HepG2 (cell line): Measurements from ENCODE around the gene PAIP1. TPM values are rescaled to one million over a fixed set of nuclear protein-coding genes. Genes with fewer than 3 reads are reported as not detected.

Source experiments
- ATAC-seq: fragments of 200-7000 bp; cut with Tn5 transposase; 3 replicates; pipeline ENCODE4 v1.9.1; 2020; ENCODE audit warnings: mild to moderate bottlenecking, moderate library complexity
- BruUV-seq: library from RNA; stranded (reverse); fragments of 400-500 nt; replicated peaks from 2 replicates; lab custom pipeline; 2021; lab: Mats Ljungman, UMichigan
- CTCF ChIA-PET: fragments of 300-600 bp; formaldehyde crosslinking; extraction: SDS; loops from one replicate; lab custom pipeline; 2021; ENCODE audit warnings: low total read pairs, inconsistent platforms, low intra/inter-chr PET ratio; lab: Yijun Ruan, JAX
- POLR2A ChIA-PET: fragments of 350-600 bp; sonication (Branson Sonifier 250); formaldehyde crosslinking; loops from one replicate; lab custom pipeline; 2020; ENCODE audit warnings: antibody characterized with exemption, inconsistent platforms; lab: Yijun Ruan, JAX
- DNase-seq: peaks from one replicate; pipeline ENCODE4 v3.0.0-alpha.2; 2015; ENCODE audit warnings: low spot score
- FAIRE-seq: peaks from 3 replicates; lab custom pipeline; 2011; peaks lifted over from hg19 to GRCh38; lab: Jason Lieb, UNC
- H2AFZ ChIP-seq: one replicate; pipeline ENCODE4 v1.6.1; 2011; ENCODE audit warnings: low read length, inconsistent platforms
- H3K27ac ChIP-seq: fragments of 300-600 bp; 3 replicates; pipeline ENCODE4 v1.8.0; 2011; ENCODE audit warnings: mixed run types, mild to moderate bottlenecking, mixed read lengths, low read length, inconsistent platforms; ENCODE audit not compliant: insufficient read depth; ENCODE audit errors: extremely low read length
- H3K27me3 ChIP-seq, 2 experiments: fragments of 200-600 bp in 1 of 2; 2 replicates in 1 of 2; 3 replicates in 1 of 2; pipeline versions ENCODE4 v1.6.0 to v1.8.0; 2011; ENCODE audit warnings: low read length in 2 of 2, mild to moderate bottlenecking in 2 of 2, moderate library complexity in 2 of 2, inconsistent platforms in 1 of 2; ENCODE audit not compliant: insufficient read depth in 2 of 2, control insufficient read depth in 1 of 2
- H3K36me3 ChIP-seq, 2 experiments: fragments of 200-600 bp in 1 of 2; replicated peaks in 1 of 2; 2 replicates in 1 of 2; 3 replicates in 1 of 2; pipeline versions ENCODE4 v1.5.1 to v1.8.0; 2011; ENCODE audit warnings: low read length in 2 of 2, inconsistent platforms in 1 of 2; ENCODE audit not compliant: insufficient read depth in 2 of 2, control insufficient read depth in 1 of 2
- H3K4me1 ChIP-seq: 2 replicates; pipeline ENCODE4 v1.5.1; 2012; ENCODE audit warnings: low read length, inconsistent platforms; ENCODE audit not compliant: insufficient read depth
- H3K4me2 ChIP-seq: 2 replicates; pipeline ENCODE4 v1.6.0; 2011; ENCODE audit warnings: low read depth, low read length, inconsistent platforms
- H3K4me3 ChIP-seq, 3 experiments: fragments of 200-600 bp in 1 of 3; sonication (generic), shearing (Covaris generic) in 1 of 3; replicated peaks in 1 of 3; 2 replicates each; pipeline ENCODE4 v1.5.1; 2011 to 2016; ENCODE audit warnings: low read length in 3 of 3, inconsistent platforms in 2 of 3, low read depth in 2 of 3, mild to moderate bottlenecking in 2 of 3, control low read depth in 1 of 3, mixed read lengths in 1 of 3; ENCODE audit not compliant: insufficient read depth in 1 of 3
- H3K79me2 ChIP-seq: one replicate; pipeline ENCODE4 v1.6.1; 2011; ENCODE audit warnings: low read length, inconsistent platforms; ENCODE audit not compliant: insufficient read depth
- H3K9ac ChIP-seq: 2 replicates; pipeline ENCODE4 v1.6.0; 2011; ENCODE audit warnings: mild to moderate bottlenecking, low read depth, low read length, inconsistent platforms; ENCODE audit not compliant: insufficient read depth
- H3K9me3 ChIP-seq: 2 replicates; pipeline ENCODE4 v1.5.1; 2012; ENCODE audit warnings: mild to moderate bottlenecking, low read length
- H4K20me1 ChIP-seq: 2 replicates; pipeline ENCODE4 v1.6.0; 2011; ENCODE audit warnings: inconsistent platforms, mild to moderate bottlenecking, low read length, moderate library complexity; ENCODE audit not compliant: insufficient read depth
- CHD4 ChIP-seq: fragments of 200-600 bp; sonication (generic); IDR thresholded peaks from 2 replicates; pipeline ENCODE4 v1.7.0; 2017; ENCODE audit warnings: mild to moderate bottlenecking, low read length, borderline replicate concordance
- HHEX ChIP-seq: IDR thresholded peaks from 2 replicates; pipeline ENCODE4 v1.6.1; 2016; ENCODE audit warnings: control low read depth
- KDM6A ChIP-seq: IDR thresholded peaks from 2 replicates; pipeline ENCODE4 v1.6.1; 2016; ENCODE audit warnings: low read depth
- MATR3 ChIP-seq: sonication (generic); formaldehyde crosslinking; IDR thresholded peaks from 2 replicates; pipeline ENCODE4 v1.4.0; 2020; ENCODE audit warnings: missing genetic modification reagents
- NPAS2 ChIP-seq: sonication (generic); formaldehyde crosslinking; IDR thresholded peaks from 2 replicates; pipeline ENCODE4 v1.8.0; 2022; ENCODE audit warnings: mild to moderate bottlenecking, missing genetic modification reagents, borderline replicate concordance
- RARG ChIP-seq: sonication (generic); formaldehyde crosslinking; IDR thresholded peaks from 2 replicates; pipeline ENCODE4 v1.4.0; 2020; ENCODE audit warnings: low read depth, mild to moderate bottlenecking, missing genetic modification reagents
- ZNF253 ChIP-seq: sonication (generic); formaldehyde crosslinking; IDR thresholded peaks from 2 replicates; pipeline ENCODE4 v1.8.0; 2022; ENCODE audit warnings: mild to moderate bottlenecking, missing genetic modification reagents, borderline replicate concordance
- ZNF44 ChIP-seq: sonication (generic); formaldehyde crosslinking; IDR thresholded peaks from 2 replicates; pipeline ENCODE4 v1.5.1; 2020; ENCODE audit warnings: mild to moderate bottlenecking, missing genetic modification reagents
- ZNF761 ChIP-seq: sonication (generic); formaldehyde crosslinking; conservative IDR thresholded peaks from 2 replicates; pipeline ENCODE4 v1.4.0; 2020; ENCODE audit warnings: mild to moderate bottlenecking, missing genetic modification reagents
- WGBS: methylation state at CpG from one replicate; pipeline ENCODE4 v1.1.6; 2017; ENCODE audit warnings: low lambda C conversion rate; 5-methylcytosine and 5-hydroxymethylcytosine counted together
- in situ Hi-C: cut with HindIII; loops from 2 replicates; pipeline ENCODE4 v1.10.0; 2017; ENCODE audit warnings: low pct_unique_long_range_greater_than_20kb; ENCODE audit not compliant: extremely low pct_ligation_motif_present
- intact Hi-C: fragments of 100-400 bp; cut with micrococcal nuclease; formaldehyde crosslinking; loops from one replicate; pipeline ENCODE4 v1.10.0; 2022; ENCODE audit not compliant: unreplicated experiment
- polyA plus RNA-seq, 8 experiments: library from polyadenylated mRNA; depleted of rRNA in 3 of 8; stranded (reverse) in 7 of 8; unstranded in 1 of 8; fragments of >200 nt; fragmentation: Illumina TruSeq in 4 of 8; extraction: Trizol in 4 of 8; gene quantifications; 2 replicates each; pipeline versions ENCODE4 v1.2.1 to v1.2.3, GENCODE V29; 2011 to 2016; ENCODE audit warnings: low read depth in 4 of 8, missing spikeins in 1 of 8, mixed read lengths in 1 of 8; ENCODE audit not compliant: insufficient read depth in 1 of 8
- total RNA-seq, 5 experiments: library from RNA; depleted of rRNA; stranded (reverse); fragments of >200 nt; fragmentation: Illumina TruSeq; extraction: Trizol; gene quantifications; 2 replicates each; pipeline ENCODE4 v1.2.3, GENCODE V29; 2016; ENCODE audit warnings: low read depth in 1 of 5
- TF ChIP-seq, protein P1 (sequence below): sonication (generic); formaldehyde crosslinking; conservative IDR thresholded peaks from 2 replicates; pipeline ENCODE4 v1.4.0; 2020; ENCODE audit warnings: missing genetic modification reagents
- TF ChIP-seq, protein P2 (sequence below): sonication (generic); formaldehyde crosslinking; IDR thresholded peaks from 2 replicates; pipeline ENCODE4 v1.5.0; 2020; ENCODE audit warnings: mild to moderate bottlenecking, missing genetic modification reagents

PAIP1 gene
- total and polyA plus RNA-seq, 2 of the 13 experiments (the other 11 are each of a cell fraction or from before 2014, with no cell fraction given): 96.6 to 116 TPM

DNA sequence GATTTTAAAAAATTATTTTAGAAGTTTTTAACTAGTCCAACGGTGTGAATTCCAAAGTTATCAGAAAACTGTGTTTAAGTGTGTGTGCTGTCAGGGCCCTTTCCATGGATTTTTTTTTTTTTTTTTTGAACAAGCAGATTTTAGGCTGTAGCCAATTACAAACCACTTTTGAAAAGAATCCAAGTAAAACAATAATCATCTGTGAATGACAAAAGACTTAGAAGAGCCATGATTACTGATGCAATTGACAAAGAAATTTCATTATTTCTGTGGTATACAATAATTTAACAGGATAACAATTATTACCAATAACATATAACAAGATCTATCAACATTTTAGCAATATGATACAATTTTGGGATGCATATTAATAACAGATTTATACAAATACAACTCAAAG lies 16.2 kb upstream of the PAIP1 start (continued):
- TF ChIP-seq, protein P1, sequence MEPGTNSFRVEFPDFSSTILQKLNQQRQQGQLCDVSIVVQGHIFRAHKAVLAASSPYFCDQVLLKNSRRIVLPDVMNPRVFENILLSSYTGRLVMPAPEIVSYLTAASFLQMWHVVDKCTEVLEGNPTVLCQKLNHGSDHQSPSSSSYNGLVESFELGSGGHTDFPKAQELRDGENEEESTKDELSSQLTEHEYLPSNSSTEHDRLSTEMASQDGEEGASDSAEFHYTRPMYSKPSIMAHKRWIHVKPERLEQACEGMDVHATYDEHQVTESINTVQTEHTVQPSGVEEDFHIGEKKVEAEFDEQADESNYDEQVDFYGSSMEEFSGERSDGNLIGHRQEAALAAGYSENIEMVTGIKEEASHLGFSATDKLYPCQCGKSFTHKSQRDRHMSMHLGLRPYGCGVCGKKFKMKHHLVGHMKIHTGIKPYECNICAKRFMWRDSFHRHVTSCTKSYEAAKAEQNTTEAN (CRISPR knock-in tag): no peak
- TF ChIP-seq RARG (CRISPR knock-in tag): no peak

DNA sequence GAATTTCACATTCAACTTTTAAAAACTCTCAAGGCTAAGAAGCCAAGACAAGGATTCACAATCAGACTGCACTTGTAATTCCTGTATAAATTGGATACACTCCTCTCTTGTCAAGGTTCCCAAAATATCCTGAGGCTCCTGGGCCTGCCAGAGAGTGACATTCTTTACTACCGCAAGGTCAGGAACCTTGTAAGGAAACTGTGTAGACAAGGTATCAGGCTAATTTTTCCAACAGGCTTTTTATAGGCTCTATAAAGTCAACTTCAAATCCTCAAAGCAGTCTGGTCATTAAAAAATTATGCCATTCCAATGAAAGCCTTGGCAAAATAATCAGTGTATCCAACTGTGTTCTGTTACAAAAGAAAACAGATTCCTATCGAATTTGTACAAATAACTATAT lies 15.5 kb upstream of the PAIP1 start:
- Histone ChIP-seq H3K4me3 (no peak overlapping the region), H3K9ac (no peak overlapping the region), H3K36me3 (peaks cover 0 to 2% of the 10 kb centered on the region in 2 experiments; a peak in 3 of 5 replicates), H3K27ac (no peak overlapping the region), H2AFZ (no peak overlapping the region), H3K79me2 (no peaks in the 10 kb centered on the region), H3K4me1 (no peaks in the 10 kb centered on the region), H3K4me2 (no peak overlapping the region), H3K27me3 (no peaks in the 10 kb centered on the region), H3K9me3 (no peaks in the 10 kb centered on the region), H4K20me1 (no peaks in the 10 kb centered on the region)
- TF ChIP-seq ZNF761 (no peak), MATR3 (CRISPR knock-in tag) (no peak), CHD4 (no peak), NPAS2 (no peak), KDM6A (CRISPR knock-in tag) (no peak), ZNF253 (CRISPR knock-in tag) (no peak), HHEX (CRISPR knock-in tag) (no peak), ZNF44 (CRISPR knock-in tag) (no peak)
- TF ChIP-seq, protein P2, sequence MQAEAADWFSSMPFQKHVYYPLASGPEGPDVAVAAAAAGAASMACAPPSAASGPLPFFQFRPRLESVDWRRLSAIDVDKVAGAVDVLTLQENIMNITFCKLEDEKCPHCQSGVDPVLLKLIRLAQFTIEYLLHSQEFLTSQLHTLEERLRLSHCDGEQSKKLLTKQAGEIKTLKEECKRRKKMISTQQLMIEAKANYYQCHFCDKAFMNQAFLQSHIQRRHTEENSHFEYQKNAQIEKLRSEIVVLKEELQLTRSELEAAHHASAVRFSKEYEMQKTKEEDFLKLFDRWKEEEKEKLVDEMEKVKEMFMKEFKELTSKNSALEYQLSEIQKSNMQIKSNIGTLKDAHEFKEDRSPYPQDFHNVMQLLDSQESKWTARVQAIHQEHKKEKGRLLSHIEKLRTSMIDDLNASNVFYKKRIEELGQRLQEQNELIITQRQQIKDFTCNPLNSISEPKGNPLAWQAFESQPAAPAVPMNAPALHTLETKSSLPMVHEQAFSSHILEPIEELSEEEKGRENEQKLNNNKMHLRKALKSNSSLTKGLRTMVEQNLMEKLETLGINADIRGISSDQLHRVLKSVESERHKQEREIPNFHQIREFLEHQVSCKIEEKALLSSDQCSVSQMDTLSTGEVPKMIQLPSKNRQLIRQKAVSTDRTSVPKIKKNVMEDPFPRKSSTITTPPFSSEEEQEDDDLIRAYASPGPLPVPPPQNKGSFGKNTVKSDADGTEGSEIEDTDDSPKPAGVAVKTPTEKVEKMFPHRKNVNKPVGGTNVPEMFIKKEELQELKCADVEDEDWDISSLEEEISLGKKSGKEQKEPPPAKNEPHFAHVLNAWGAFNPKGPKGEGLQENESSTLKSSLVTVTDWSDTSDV: no peak
- CTCF ChIA-PET: no interaction called here
- FAIRE-seq: no peak
- 99% methylated on average over 2 of the region's 2 CpGs for WGBS
- no peak for ATAC-seq
- POLR2A ChIA-PET: no interaction called here
- no TSS peak for BruUV-seq
- DNase-seq: no peak
- intact Hi-C loops (no loop called here), in situ Hi-C loops (no loop called here)
